ENCODE results near the gene RNASE13. TPM values are rescaled to one million over a fixed set of nuclear protein-coding genes. Genes with fewer than 3 reads are reported as not detected.
A peak's percentile ranks its signal among the peaks of the same experiment; 100 is the strongest.

RNASE13 gene
- total RNA-seq, 1 experiment from 2014 or later: not detected

- CTCF ChIA-PET: interaction anchor here (0.8 to 4.6 kb wide), 18 partner anchors 9 to 197 kb away, joined by 3 to 165 read pairs (median 15); partner anchors contain the start of genes SLC39A2, TMEM253 and ZNF219
- H3K27ac Mint-ChIP-seq: peak within 1 kb of the TSS; percentile 80
- H3K36me3 Mint-ChIP-seq: peaks cover 17% of the 10 kb centered on the region
- H3K9me3 Mint-ChIP-seq: no peaks in the 10 kb centered on the region
- DNase-seq (ENCODE audit: low spot score) (peak; percentile 58), ATAC-seq (peak; percentile 0; the same call in 1 of the 2 replicates)
- TF ChIP-seq E2F1 (CRISPR knock-in tag; IDR thresholded peaks at IDR 0.05): no peak
- TF ChIP-seq CTCF (IDR thresholded peaks at IDR 0.05): no peak
- TF ChIP-seq E2F5 (CRISPR knock-in tag; IDR thresholded peaks at IDR 0.05): no peak
- no peak for TF ChIP-seq NR3C1 (CRISPR knock-in tag; conservative IDR thresholded peaks at IDR 0.05; ENCODE audit: low read depth)
- TF ChIP-seq ZNF121 (CRISPR knock-in tag; IDR thresholded peaks at IDR 0.05): no peak
- TF ChIP-seq FOXP4 (CRISPR knock-in tag; IDR thresholded peaks at IDR 0.05): 0 out of 2 replicates have a peak, but pooled peaks have one; percentile 1
- TF ChIP-seq SMAD4 (CRISPR knock-in tag; IDR thresholded peaks at IDR 0.05): no peak
- TF ChIP-seq SP1 (CRISPR knock-in tag; conservative IDR thresholded peaks at IDR 0.05): peak; percentile 16
- TF ChIP-seq FOXK1 (CRISPR knock-in tag; IDR thresholded peaks at IDR 0.05): no peak
- peak; percentile 25; the same call in 1 of the 2 replicates for TF ChIP-seq CREM (CRISPR knock-in tag; IDR thresholded peaks at IDR 0.05)
- TF ChIP-seq TEAD4 (CRISPR knock-in tag; IDR thresholded peaks at IDR 0.05): no peak
- no peak for TF ChIP-seq ZNF232 (CRISPR knock-in tag; IDR thresholded peaks at IDR 0.05)
- peaks cover 33% of the 10 kb centered on the region for H3K4me1 Mint-ChIP-seq
- POLR2A ChIA-PET: interaction anchor here (0.5 to 3.0 kb wide), 13 partner anchors 11 to 728 kb away, joined by 3 to 74 read pairs (median 8); no protein-coding TSS in a partner anchor
- peak within 1 kb of the TSS; percentile 89 for H3K4me3 Mint-ChIP-seq
- H3K27me3 Mint-ChIP-seq (ENCODE audit: low read depth): peaks cover 5% of the 10 kb centered on the region; the same call in 1 of the 2 replicates
Observed at GRCh38 chr14:21070083-21070609, 35.5 kb upstream of the RNASE13 start, which contains the start of gene ARHGEF40. ARHGEF40 (plus strand) TSS chr14:21070304; CDS start chr14:21070397, 93 bp downstream.

- H3K9me3 Mint-ChIP-seq: no peaks in the 10 kb centered on the region
- peaks cover 12% of the 10 kb centered on the region for H3K36me3 Mint-ChIP-seq
- POLR2A ChIA-PET: interaction anchor here (1.1 to 3.0 kb wide), 6 partner anchors 18 to 43 kb away, joined by 4 to 74 read pairs (median 8); no protein-coding TSS in a partner anchor
- ATAC-seq: peak; percentile 23
- peak overlapping the region; percentile 72 for H3K27ac Mint-ChIP-seq
- H3K4me3 Mint-ChIP-seq: peak overlapping the region; percentile 89
- H3K4me1 Mint-ChIP-seq: peaks cover 33% of the 10 kb centered on the region
- DNase-seq (ENCODE audit: low spot score): peak; percentile 71
- peaks cover 6% of the 10 kb centered on the region; the same call in 1 of the 2 replicates for H3K27me3 Mint-ChIP-seq (ENCODE audit: low read depth)
- CTCF ChIA-PET: interaction anchor here (0.8 to 5.9 kb wide), 30 partner anchors 11 to 196 kb away, joined by 3 to 165 read pairs (median 16); partner anchors contain the start of genes NDRG2, SLC39A2, TMEM253 and ZNF219
- TF ChIP-seq NR1H2 (CRISPR knock-in tag; IDR thresholded peaks at IDR 0.05) (no peak), HMGA2 (CRISPR knock-in tag; IDR thresholded peaks at IDR 0.05) (0 out of 2 replicates have a peak, but pooled peaks have one; percentile 15), MXD4 (CRISPR knock-in tag; IDR thresholded peaks at IDR 0.05; ENCODE audit: borderline replicate concordance) (no peak), TEAD1 (CRISPR knock-in tag; IDR thresholded peaks at IDR 0.05) (no peak; the same call in 1 of the 2 replicates), ARID4B (CRISPR knock-in tag; IDR thresholded peaks at IDR 0.05; ENCODE audit: borderline replicate concordance) (0 out of 2 replicates have a peak, but pooled peaks have one; percentile 49), ZNF232 (CRISPR knock-in tag; IDR thresholded peaks at IDR 0.05) (0 out of 2 replicates have a peak, but pooled peaks have one; percentile 56), GRHL2 (CRISPR knock-in tag; IDR thresholded peaks at IDR 0.05; ENCODE audit: insufficient replicate concordance, severe bottlenecking) (no peak), NR3C1 (CRISPR knock-in tag; conservative IDR thresholded peaks at IDR 0.05; ENCODE audit: low read depth) (no peak), E2F5 (CRISPR knock-in tag; IDR thresholded peaks at IDR 0.05) (peak; percentile 11; the same call in 1 of the 2 replicates), GABPB1 (CRISPR knock-in tag; IDR thresholded peaks at IDR 0.05) (peak; percentile 33; the same call in 1 of the 2 replicates), FOXK1 (CRISPR knock-in tag; IDR thresholded peaks at IDR 0.05) (0 out of 2 replicates have a peak, but pooled peaks have one; percentile 1)
Observed at GRCh38 chr14:21069388-21070082, 34.9 kb upstream of the RNASE13 start.
